IMR-90 (cell line): ENCODE data around the gene DPF3. TPM values are rescaled to one million over a fixed set of nuclear protein-coding genes. Genes with fewer than 3 reads are reported as not detected.

Experiments
- ATAC-seq: fragments of 200-7000 bp; cut with Tn5 transposase; 2 replicates; pipeline ENCODE4 v1.9.1; 2020; ENCODE audit warnings: low read depth, mild to moderate bottlenecking, moderate library complexity
- BruUV-seq: library from RNA; stranded (reverse); fragments of 400-500 nt; replicated peaks from 2 replicates; lab custom pipeline; 2021; lab: Mats Ljungman, UMichigan
- CTCF ChIA-PET: fragments of 300-600 bp; formaldehyde crosslinking; extraction: SDS; loops from one replicate; lab custom pipeline; 2021; ENCODE audit warnings: antibody characterized with exemption; lab: Yijun Ruan, JAX
- POLR2A ChIA-PET: fragments of 300-600 bp; sonication (Branson Sonifier 250); formaldehyde crosslinking; loops from one replicate; lab custom pipeline; 2022; ENCODE audit warnings: antibody characterized with exemption; ENCODE audit not compliant: unreplicated experiment; lab: Charles Lee
- DNase-seq: peaks from one replicate; pipeline ENCODE4 v3.0.0; 2013
- H2AFZ ChIP-seq: replicated peaks from 2 replicates; pipeline ENCODE3; 2013; ENCODE audit warnings: low read length, mild to moderate bottlenecking; ENCODE audit not compliant: poor library complexity
- H2AK5ac ChIP-seq: 2 replicates; pipeline ENCODE4 v1.6.1; 2013; ENCODE audit warnings: low read depth, low read length, inconsistent platforms
- H2AK9ac ChIP-seq: replicated peaks from 2 replicates; pipeline ENCODE3; 2013; ENCODE audit warnings: mild to moderate bottlenecking, low read depth, low read length, moderate library complexity; ENCODE audit not compliant: poor library complexity
- H2BK120ac ChIP-seq: 2 replicates; pipeline ENCODE4 v1.6.1; 2013; ENCODE audit warnings: low read depth, low read length, inconsistent platforms
- H2BK15ac ChIP-seq: 3 replicates; pipeline ENCODE4 v1.6.1; 2013; ENCODE audit warnings: low read depth, low read length, inconsistent platforms
- H2BK20ac ChIP-seq: 2 replicates; pipeline ENCODE4 v1.6.1; 2013; ENCODE audit warnings: low read depth, mild to moderate bottlenecking, inconsistent platforms, low read length, moderate library complexity
- H2BK5ac ChIP-seq: 2 replicates; pipeline ENCODE4 v1.6.1; 2013; ENCODE audit warnings: mild to moderate bottlenecking, low read depth, low read length, inconsistent platforms; ENCODE audit not compliant: poor library complexity, severe bottlenecking
- H3K14ac ChIP-seq: replicated peaks from 2 replicates; pipeline ENCODE4 v1.6.1; 2013; ENCODE audit warnings: low read depth, low read length, inconsistent platforms
- H3K18ac ChIP-seq: 2 replicates; pipeline ENCODE4 v1.6.1; 2013; ENCODE audit warnings: low read depth, low read length, control low read depth
- H3K23ac ChIP-seq: 2 replicates; pipeline ENCODE4 v1.6.1; 2013; ENCODE audit warnings: low read depth, low read length, inconsistent platforms
- H3K27ac ChIP-seq: 2 replicates; pipeline ENCODE4 v1.5.1; 2013; ENCODE audit warnings: mild to moderate bottlenecking, control low read depth, low read length; ENCODE audit not compliant: insufficient read depth
- H3K27me3 ChIP-seq: 2 replicates; pipeline ENCODE4 v1.6.1; 2013; ENCODE audit warnings: low read length; ENCODE audit not compliant: control insufficient read depth, insufficient read depth
- H3K36me3 ChIP-seq: 2 replicates; pipeline ENCODE4 v1.6.1; 2013; ENCODE audit warnings: low read length, mixed read lengths; ENCODE audit not compliant: control insufficient read depth, insufficient read depth
- H3K4ac ChIP-seq: 2 replicates; pipeline ENCODE4 v1.6.1; 2013; ENCODE audit warnings: low read depth, low read length, inconsistent platforms
- H3K4me1 ChIP-seq: 2 replicates; pipeline ENCODE4 v1.6.1; 2013; ENCODE audit warnings: low read length, mixed read lengths; ENCODE audit not compliant: control insufficient read depth, insufficient read depth
- H3K4me2 ChIP-seq: 2 replicates; pipeline ENCODE4 v1.6.1; 2013; ENCODE audit warnings: low read depth, mild to moderate bottlenecking, control low read depth, low read length, moderate library complexity
- H3K4me3 ChIP-seq: 2 replicates; pipeline ENCODE4 v1.5.1; 2013; ENCODE audit warnings: low read depth, mild to moderate bottlenecking, control low read depth, low read length, moderate library complexity; ENCODE audit not compliant: insufficient read depth
- H3K56ac ChIP-seq: 2 replicates; pipeline ENCODE4 v1.6.1; 2013; ENCODE audit warnings: low read length, inconsistent platforms; ENCODE audit not compliant: insufficient read depth; ENCODE audit errors: extremely low read depth
- H3K79me1 ChIP-seq, 2 experiments: 2 replicates each; pipeline ENCODE4 v1.6.1; 2013; ENCODE audit warnings: low read length in 2 of 2, inconsistent platforms in 1 of 2, low read depth in 1 of 2
- H3K9ac ChIP-seq: 2 replicates; pipeline ENCODE4 v1.6.1; 2013; ENCODE audit warnings: low read depth, low read length, control low read depth
- H3K9me1 ChIP-seq: 2 replicates; pipeline ENCODE4 v1.6.1; 2013; ENCODE audit warnings: low read length, inconsistent platforms; ENCODE audit not compliant: insufficient read depth
- H3K9me3 ChIP-seq: 2 replicates; pipeline ENCODE4 v1.6.1; 2013; ENCODE audit warnings: low read length; ENCODE audit not compliant: control insufficient read depth, insufficient read depth
- H4K20me1 ChIP-seq: 2 replicates; pipeline ENCODE4 v1.6.1; 2013; ENCODE audit warnings: low read length, inconsistent platforms; ENCODE audit not compliant: insufficient read depth
- H4K5ac ChIP-seq: 2 replicates; pipeline ENCODE4 v1.6.1; 2013; ENCODE audit warnings: mild to moderate bottlenecking, low read depth, low read length, control low read depth
- H4K8ac ChIP-seq, 2 experiments: 2 replicates each; pipeline ENCODE4 v1.6.1; 2013; ENCODE audit warnings: low read depth in 2 of 2, low read length in 2 of 2, control low read depth in 1 of 2, inconsistent platforms in 1 of 2
- H4K91ac ChIP-seq: 2 replicates; pipeline ENCODE4 v1.6.1; 2013; ENCODE audit warnings: low read depth, low read length, inconsistent platforms; ENCODE audit not compliant: insufficient read depth
- CEBPB ChIP-seq: IDR thresholded peaks from 2 replicates; pipeline ENCODE4 v1.6.1; 2012; ENCODE audit warnings: low read depth, low read length, improper control_type of control experiment
- FOS ChIP-seq: fragments of 150-350 bp; IDR thresholded peaks from 2 replicates; pipeline ENCODE4 v1.6.1; 2016; ENCODE audit warnings: low read depth, low read length
- MAFK ChIP-seq: IDR thresholded peaks from 2 replicates; pipeline ENCODE4 v1.6.1; 2012; ENCODE audit warnings: low read depth, low read length, improper control_type of control experiment
- WGBS, 2 experiments: methylation state at CpG; one replicate each; pipeline versions ENCODE4 v1.1.5 to v1.1.7; 2013; ENCODE audit warnings: missing lambda C conversion rate in 2 of 2; ENCODE audit not compliant: insufficient read length in 1 of 2; ENCODE audit errors: extremely low coverage in 2 of 2; 5-methylcytosine and 5-hydroxymethylcytosine counted together
- dilution Hi-C: fragments of 300-500 bp; cut with HindIII; formaldehyde crosslinking; loops from one replicate; pipeline ENCODE4 v1.14.3; 2018; ENCODE audit warnings: low sequenced_read_pairs; ENCODE audit not compliant: unreplicated experiment
- in situ Hi-C: fragments of 300-500 bp; cut with MboI; formaldehyde crosslinking; loops from 3 replicates; pipeline ENCODE4 v1.14.3; 2019; ENCODE audit warnings: low sequenced_read_pairs, inconsistent platforms, mixed read lengths
- intact Hi-C: fragments of 100-400 bp; cut with micrococcal nuclease; formaldehyde crosslinking; loops from 2 replicates; pipeline ENCODE4 v1.10.0; 2022
- polyA plus RNA-seq, 3 experiments: library from polyadenylated mRNA; depleted of rRNA; stranded (reverse); fragments of >200 nt; gene quantifications; 2 replicates each; pipeline ENCODE4 v1.2.3, GENCODE V29; 2012; ENCODE audit warnings: low replicate concordance in 1 of 3
- total RNA-seq: library from RNA; depleted of rRNA; stranded (reverse); fragments of >200 nt; gene quantifications from 2 replicates; pipeline ENCODE4 v1.2.3, GENCODE V29; 2012

The DPF3 gene
- total and polyA plus RNA-seq, 2 of the 4 experiments (the other 2 are of a cell fraction) = 30.5 to 32.8 TPM

DNA sequence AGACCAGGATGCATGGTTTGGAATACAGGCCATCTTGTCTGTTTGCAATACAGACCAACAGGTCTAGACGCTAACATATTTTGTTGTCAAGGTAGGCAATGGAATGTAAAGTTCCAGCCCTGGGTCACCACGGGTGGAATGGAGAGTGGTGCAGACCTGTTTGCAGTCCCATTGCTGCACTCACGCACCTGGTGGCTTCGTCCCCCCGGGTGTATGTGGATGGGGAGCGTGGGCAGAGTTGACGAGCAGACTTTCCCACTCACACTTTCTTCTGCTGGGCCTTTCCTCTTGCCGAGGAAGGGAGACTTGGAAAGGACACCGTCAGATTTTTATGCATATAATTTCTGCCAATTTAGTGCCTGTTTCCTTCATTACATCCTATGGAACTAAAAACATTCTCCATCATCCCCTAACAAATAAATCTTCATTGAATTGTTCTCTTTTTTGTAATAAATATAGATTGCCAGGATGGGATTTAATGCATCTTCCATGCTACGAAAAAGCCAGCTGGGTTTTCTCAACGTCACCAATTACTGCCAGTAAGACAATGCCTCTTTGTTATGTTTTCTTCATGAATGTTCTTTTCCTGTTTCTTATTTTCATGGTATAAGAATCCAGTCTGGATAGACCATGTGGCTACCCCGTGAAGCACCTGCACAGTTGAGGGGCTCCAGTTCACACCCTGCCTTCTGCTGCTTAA, 47.5 kb upstream of the DPF3 start:
- no peak overlapping the region for H3K4me2 ChIP-seq
- peaks cover 0 to 5% of the 10 kb centered on the region in 2 experiments; a peak in 1 of 4 replicates for H3K79me1 ChIP-seq
- no peak overlapping the region for H2BK15ac ChIP-seq
- no peak overlapping the region for H3K9ac ChIP-seq
- no TSS peak for BruUV-seq
- ATAC-seq = no peak
- H3K56ac ChIP-seq = no peak overlapping the region
- intact Hi-C loops = no loop called here
- H2BK20ac ChIP-seq = no peak overlapping the region
- no peak overlapping the region for H3K18ac ChIP-seq
- no peak overlapping the region for H3K14ac ChIP-seq
- in situ Hi-C loops = no loop called here
- CTCF ChIA-PET = interaction anchor here (1.3 kb wide), 1 partner anchor 427 kb away, joined by 7 read pairs; no protein-coding TSS in a partner anchor
- 0 out of 2 replicates have a peak, but pooled peaks cover 2% of the 10 kb centered on the region for H3K4me1 ChIP-seq
- no peak overlapping the region for H3K23ac ChIP-seq
- H2BK120ac ChIP-seq = no peak overlapping the region
- H2AK5ac ChIP-seq = no peak overlapping the region
- no peak overlapping the region for H2AFZ ChIP-seq
- TF ChIP-seq FOS (no peak), MAFK (no peak), CEBPB (no peak)
- DNase-seq = no peak
- no peak overlapping the region for H4K5ac ChIP-seq
- no peak overlapping the region for H3K4me3 ChIP-seq
- no peak overlapping the region for H3K27ac ChIP-seq
- H3K27me3 ChIP-seq = no peaks in the 10 kb centered on the region
- peaks cover 33% of the 10 kb centered on the region for H3K36me3 ChIP-seq
- no peaks in the 10 kb centered on the region for H4K20me1 ChIP-seq
- H2AK9ac ChIP-seq = no peak overlapping the region
- H3K9me3 ChIP-seq = no peaks in the 10 kb centered on the region
- no peak overlapping the region for H2BK5ac ChIP-seq
- 83% methylated on average over 2 of the region's 12 CpGs; no CpG with 5 or more reads in 1 of the 2 experiments for WGBS, 2 experiments
- no peak overlapping the region for H4K91ac ChIP-seq
- H3K9me1 ChIP-seq = peaks cover 12% of the 10 kb centered on the region; the same call in 1 of the 2 replicates
- dilution Hi-C loops = no loop called here
- H4K8ac ChIP-seq = no peak overlapping the region
- no peak overlapping the region for H3K4ac ChIP-seq
- POLR2A ChIA-PET = no interaction called here
